Colonic mucosa (tissue), 4 donors: ENCODE data around the gene DPF3. TPM values are rescaled to one million over a fixed set of nuclear protein-coding genes. Genes with fewer than 3 reads are reported as not detected.

Experiments used
- DNase-seq: peaks from one replicate; pipeline ENCODE4 v3.0.0-alpha.2; 2020
- H3K27ac ChIP-seq: fragments of 200-600 bp; one replicate; pipeline ENCODE4 v1.8.0; 2021
- H3K27me3 ChIP-seq: fragments of 200-600 bp; one replicate; pipeline ENCODE4 v1.8.0; 2021
- H3K36me3 ChIP-seq: fragments of 200-600 bp; one replicate; pipeline ENCODE4 v1.8.0; 2021
- H3K4me1 ChIP-seq: fragments of 200-600 bp; one replicate; pipeline ENCODE4 v1.8.0; 2021; ENCODE audit warnings: mild to moderate bottlenecking
- H3K4me3 ChIP-seq: fragments of 200-600 bp; one replicate; pipeline ENCODE4 v1.8.0; 2021
- H3K9ac ChIP-seq, 2 donors: one replicate each; pipeline ENCODE4 v1.7.0; 2013; ENCODE audit warnings: control low read depth in 2 of 2, low read depth in 2 of 2, low read length in 2 of 2
- H3K9me3 ChIP-seq: fragments of 200-600 bp; one replicate; pipeline ENCODE4 v1.8.0; 2021
- intact Hi-C: fragments of 100-400 bp; cut with DNase I; formaldehyde crosslinking; loops from one replicate; pipeline ENCODE4 v1.14.1; 2022
- total RNA-seq, 2 donors: library from RNA; stranded (reverse); fragmentation: NEBNext Ultra II Directional in 1 of 2; extraction: Animal tissue kit (Norgen Biotek cat#: 25700) in 1 of 2; gene quantifications; one replicate each; pipeline ENCODE4 v1.2.1, GENCODE V29; 2021
- TF ChIP-seq, protein P1 (sequence below): fragments of 200-600 bp; IDR thresholded peaks from one replicate; pipeline ENCODE4 v1.8.0; 2022; ENCODE audit warnings: antibody characterized with exemption, mild to moderate bottlenecking
- donor health status: healthy.
- donor health status: DM: no; HTN: no; CAD: no.
- donor health status: DM: no; HTN: no; CAD: no.

The DPF3 gene
- total RNA-seq, 2 donors from 2014 or later: 6.7 to 14.0 TPM

- Histone ChIP-seq H3K9me3 (no peaks in the 10 kb centered on the region), H3K4me1 (no peaks in the 10 kb centered on the region), H3K9ac (no peak overlapping the region), H3K36me3 (no peaks in the 10 kb centered on the region), H3K27me3 (no peaks in the 10 kb centered on the region), H3K4me3 (no peak overlapping the region), H3K27ac (no peak overlapping the region)
- intact Hi-C loops: no loop called here
- TF ChIP-seq, protein P1, sequence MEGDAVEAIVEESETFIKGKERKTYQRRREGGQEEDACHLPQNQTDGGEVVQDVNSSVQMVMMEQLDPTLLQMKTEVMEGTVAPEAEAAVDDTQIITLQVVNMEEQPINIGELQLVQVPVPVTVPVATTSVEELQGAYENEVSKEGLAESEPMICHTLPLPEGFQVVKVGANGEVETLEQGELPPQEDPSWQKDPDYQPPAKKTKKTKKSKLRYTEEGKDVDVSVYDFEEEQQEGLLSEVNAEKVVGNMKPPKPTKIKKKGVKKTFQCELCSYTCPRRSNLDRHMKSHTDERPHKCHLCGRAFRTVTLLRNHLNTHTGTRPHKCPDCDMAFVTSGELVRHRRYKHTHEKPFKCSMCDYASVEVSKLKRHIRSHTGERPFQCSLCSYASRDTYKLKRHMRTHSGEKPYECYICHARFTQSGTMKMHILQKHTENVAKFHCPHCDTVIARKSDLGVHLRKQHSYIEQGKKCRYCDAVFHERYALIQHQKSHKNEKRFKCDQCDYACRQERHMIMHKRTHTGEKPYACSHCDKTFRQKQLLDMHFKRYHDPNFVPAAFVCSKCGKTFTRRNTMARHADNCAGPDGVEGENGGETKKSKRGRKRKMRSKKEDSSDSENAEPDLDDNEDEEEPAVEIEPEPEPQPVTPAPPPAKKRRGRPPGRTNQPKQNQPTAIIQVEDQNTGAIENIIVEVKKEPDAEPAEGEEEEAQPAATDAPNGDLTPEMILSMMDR: no peak
- no peak for DNase-seq
Observed at GRCh38 chr14:72929316-72930080, 35.6 kb upstream of the DPF3 start.

GRCh38 chr14:72928872-72929271 is 35.0 kb upstream of the DPF3 start:
- TF ChIP-seq, protein P1: no peak
- Histone ChIP-seq H3K27ac (no peak overlapping the region), H3K36me3 (no peaks in the 10 kb centered on the region), H3K4me1 (no peaks in the 10 kb centered on the region), H3K9me3 (no peaks in the 10 kb centered on the region), H3K4me3 (no peak overlapping the region), H3K9ac (no peak overlapping the region), H3K27me3 (no peaks in the 10 kb centered on the region)
- DNase-seq: no peak
- intact Hi-C loops: no loop called here

DNA sequence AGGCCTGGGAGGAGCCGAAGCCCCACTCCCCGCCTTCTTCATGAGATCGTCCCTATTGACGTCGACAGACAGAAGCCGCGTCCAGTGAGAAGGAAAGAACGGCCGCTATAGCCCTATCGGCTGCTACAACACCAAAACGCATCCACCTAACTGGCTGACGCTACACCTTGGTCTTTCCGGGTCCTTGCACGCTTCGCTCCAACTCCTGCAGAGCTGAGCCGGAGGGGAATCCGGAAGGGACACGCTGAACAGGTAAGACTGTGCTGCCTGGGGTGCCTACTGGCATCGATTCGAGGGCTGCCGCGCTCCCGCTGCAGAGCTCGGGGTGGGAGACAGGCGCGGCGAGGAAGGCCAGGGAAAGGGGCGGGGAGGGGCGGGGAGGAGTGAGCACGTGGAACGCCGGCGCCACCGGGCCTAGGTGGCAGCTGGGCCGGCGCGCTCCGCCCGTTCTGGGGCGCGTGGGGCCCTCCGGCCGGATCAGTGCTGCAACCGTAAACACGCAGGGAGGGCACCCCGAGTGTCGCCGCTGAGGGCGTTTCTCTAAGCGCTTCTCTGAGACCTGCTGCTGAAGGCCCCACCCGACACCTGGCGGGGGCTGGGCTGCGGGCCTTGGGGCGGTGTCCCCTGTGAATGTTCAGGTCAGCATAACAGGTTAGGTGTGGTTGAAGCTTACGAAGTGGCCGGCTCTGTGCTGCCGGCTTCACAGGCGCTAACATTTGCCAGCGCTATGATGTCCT is 32.6 kb upstream of the DPF3 start, which contains the start of gene DCAF4:
Gene DCAF4 (plus strand): TSS at position 173 of the 737 bp plus-strand sequence. CDS start 11,515 bp downstream, outside the sequence.
- H3K9ac ChIP-seq: peak within 1 kb of the TSS; percentile 61 to 93

DNA sequence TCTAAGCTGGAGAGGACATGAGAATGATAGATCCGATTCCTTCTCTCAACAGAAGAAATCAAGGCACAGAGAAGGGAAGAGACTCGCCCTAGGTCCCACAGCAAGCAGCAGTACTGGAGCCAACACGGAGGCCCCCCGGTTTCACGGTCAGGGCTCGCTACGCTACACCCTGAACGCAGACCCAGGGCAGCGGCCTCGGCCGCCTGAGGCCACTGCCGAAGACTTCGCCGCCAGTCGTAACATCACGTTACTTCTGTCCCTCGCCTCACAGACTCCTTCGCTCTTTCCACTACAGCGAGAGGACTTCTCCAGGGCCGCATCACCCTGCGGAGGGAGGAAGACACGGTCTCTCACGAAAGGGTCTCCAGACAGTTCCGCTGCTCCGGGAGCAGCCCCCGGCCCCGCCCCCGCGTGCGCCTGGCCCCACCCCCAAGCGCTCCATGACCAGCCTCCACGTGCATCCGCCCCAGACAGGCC is 32.0 kb upstream of the DPF3 start:
- H3K36me3 ChIP-seq: no peaks in the 10 kb centered on the region
- no peak overlapping the region for H3K27ac ChIP-seq
- no peaks in the 10 kb centered on the region for H3K4me1 ChIP-seq
- intact Hi-C loops: no loop called here
- H3K27me3 ChIP-seq: no peaks in the 10 kb centered on the region
- no peaks in the 10 kb centered on the region for H3K9me3 ChIP-seq
- DNase-seq: no peak
- H3K9ac ChIP-seq: peak overlapping the region in 1 of 2 donors; percentile 93
- TF ChIP-seq, protein P1: no peak
- H3K4me3 ChIP-seq: peak overlapping the region; percentile 71

More for the DNA sequence above, 32.6 kb upstream of the DPF3 start, which contains the start of gene DCAF4:
- no peaks in the 10 kb centered on the region for H3K27me3 ChIP-seq
- H3K4me1 ChIP-seq: no peaks in the 10 kb centered on the region
- H3K9me3 ChIP-seq: no peaks in the 10 kb centered on the region
- DNase-seq: peak; percentile 98
- peak within 1 kb of the TSS; percentile 71 for H3K4me3 ChIP-seq
- H3K27ac ChIP-seq: peak within 1 kb of the TSS; percentile 72
- no peaks in the 10 kb centered on the region for H3K36me3 ChIP-seq
- intact Hi-C loops: no loop called here
- TF ChIP-seq, protein P1: no peak

GRCh38 chr14:72925171-72925759 is 31.4 kb upstream of the DPF3 start:
- no peaks in the 10 kb centered on the region for H3K36me3 ChIP-seq
- intact Hi-C loops: no loop called here
- no peaks in the 10 kb centered on the region for H3K27me3 ChIP-seq
- peak overlapping the region in 1 of 2 donors; percentile 93 for H3K9ac ChIP-seq
- DNase-seq: peak; percentile 27
- H3K4me1 ChIP-seq: no peaks in the 10 kb centered on the region
- TF ChIP-seq, protein P1: no peak
- H3K27ac ChIP-seq: no peak overlapping the region
- H3K4me3 ChIP-seq: no peak overlapping the region
- no peaks in the 10 kb centered on the region for H3K9me3 ChIP-seq
